ENCODE results near the gene RCN1.

The RCN1 gene

DNA sequence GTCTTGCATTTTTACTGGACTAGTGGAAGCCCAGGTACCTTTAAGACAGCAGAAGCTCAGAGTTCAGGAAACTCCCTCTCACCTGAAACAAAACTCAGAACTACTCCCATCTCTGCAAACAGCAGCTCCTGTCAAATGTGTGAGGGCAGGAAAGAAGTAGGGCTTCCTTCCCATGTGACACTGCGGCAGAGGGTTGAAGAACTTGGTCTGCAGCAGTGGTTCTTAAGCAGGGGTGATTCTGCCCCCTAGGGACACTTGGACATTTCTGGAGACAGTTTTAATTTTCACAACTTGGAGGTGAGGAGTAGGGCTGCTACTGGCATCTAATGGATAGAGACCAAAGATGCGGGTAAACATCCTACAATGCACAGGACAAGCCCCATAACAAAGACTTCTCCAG is 63.4 kb downstream of the RCN1 start:
- Histone ChIP-seq H3K36me3 (ENCODE audit: control insufficient read depth in 2 of 2, insufficient read depth in 1 of 2, low read length in 2 of 2) (no peaks in the 10 kb centered on the region), H3K4me1 (ENCODE audit: control insufficient read depth, insufficient read depth, low read length) (peaks cover 2% of the 10 kb centered on the region), H3K4me3 (ENCODE audit: low read depth, low read length) (no peak overlapping the region), H3K27ac (ENCODE audit: extremely low read depth, low read depth, low read length) (no peak overlapping the region), H3K9me3 (ENCODE audit: control insufficient read depth, insufficient read depth, low read depth, low read length) (no peaks in the 10 kb centered on the region)
- TF ChIP-seq IKZF3 (tag by site-specific recombination; IDR thresholded peaks at IDR 0.05), result no peak
- TF ChIP-seq ZFP3 (tag by site-specific recombination; IDR thresholded peaks at IDR 0.05; ENCODE audit: low read depth), result no peak
- TF ChIP-seq ZNF654 (tag by site-specific recombination; IDR thresholded peaks at IDR 0.05; ENCODE audit: low read depth), result 0 out of 2 replicates have a peak, but pooled peaks have one; percentile 14
- TF ChIP-seq, protein P1, sequence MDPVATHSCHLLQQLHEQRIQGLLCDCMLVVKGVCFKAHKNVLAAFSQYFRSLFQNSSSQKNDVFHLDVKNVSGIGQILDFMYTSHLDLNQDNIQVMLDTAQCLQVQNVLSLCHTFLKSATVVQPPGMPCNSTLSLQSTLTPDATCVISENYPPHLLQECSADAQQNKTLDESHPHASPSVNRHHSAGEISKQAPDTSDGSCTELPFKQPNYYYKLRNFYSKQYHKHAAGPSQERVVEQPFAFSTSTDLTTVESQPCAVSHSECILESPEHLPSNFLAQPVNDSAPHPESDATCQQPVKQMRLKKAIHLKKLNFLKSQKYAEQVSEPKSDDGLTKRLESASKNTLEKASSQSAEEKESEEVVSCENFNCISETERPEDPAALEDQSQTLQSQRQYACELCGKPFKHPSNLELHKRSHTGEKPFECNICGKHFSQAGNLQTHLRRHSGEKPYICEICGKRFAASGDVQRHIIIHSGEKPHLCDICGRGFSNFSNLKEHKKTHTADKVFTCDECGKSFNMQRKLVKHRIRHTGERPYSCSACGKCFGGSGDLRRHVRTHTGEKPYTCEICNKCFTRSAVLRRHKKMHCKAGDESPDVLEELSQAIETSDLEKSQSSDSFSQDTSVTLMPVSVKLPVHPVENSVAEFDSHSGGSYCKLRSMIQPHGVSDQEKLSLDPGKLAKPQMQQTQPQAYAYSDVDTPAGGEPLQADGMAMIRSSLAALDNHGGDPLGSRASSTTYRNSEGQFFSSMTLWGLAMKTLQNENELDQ (tag by site-specific recombination; IDR thresholded peaks at IDR 0.05; ENCODE audit: low read depth), result no peak
- TF ChIP-seq ZNF140 (tag by site-specific recombination; IDR thresholded peaks at IDR 0.05), result no peak
- TF ChIP-seq CTCF (tag by site-specific recombination; IDR thresholded peaks at IDR 0.05), result peak; percentile 48
- no peak for TF ChIP-seq ZSCAN16 (tag by site-specific recombination; IDR thresholded peaks at IDR 0.05)
- no peak for TF ChIP-seq BCL11B (tag by site-specific recombination; IDR thresholded peaks at IDR 0.05; ENCODE audit: low read depth)
- TF ChIP-seq, protein P2, sequence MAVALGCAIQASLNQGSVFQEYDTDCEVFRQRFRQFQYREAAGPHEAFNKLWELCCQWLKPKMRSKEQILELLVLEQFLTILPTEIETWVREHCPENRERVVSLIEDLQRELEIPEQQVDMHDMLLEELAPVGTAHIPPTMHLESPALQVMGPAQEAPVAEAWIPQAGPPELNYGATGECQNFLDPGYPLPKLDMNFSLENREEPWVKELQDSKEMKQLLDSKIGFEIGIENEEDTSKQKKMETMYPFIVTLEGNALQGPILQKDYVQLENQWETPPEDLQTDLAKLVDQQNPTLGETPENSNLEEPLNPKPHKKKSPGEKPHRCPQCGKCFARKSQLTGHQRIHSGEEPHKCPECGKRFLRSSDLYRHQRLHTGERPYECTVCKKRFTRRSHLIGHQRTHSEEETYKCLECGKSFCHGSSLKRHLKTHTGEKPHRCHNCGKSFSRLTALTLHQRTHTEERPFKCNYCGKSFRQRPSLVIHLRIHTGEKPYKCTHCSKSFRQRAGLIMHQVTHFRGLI (tag by site-specific recombination; IDR thresholded peaks at IDR 0.05), result no peak
- TF ChIP-seq, protein P3, sequence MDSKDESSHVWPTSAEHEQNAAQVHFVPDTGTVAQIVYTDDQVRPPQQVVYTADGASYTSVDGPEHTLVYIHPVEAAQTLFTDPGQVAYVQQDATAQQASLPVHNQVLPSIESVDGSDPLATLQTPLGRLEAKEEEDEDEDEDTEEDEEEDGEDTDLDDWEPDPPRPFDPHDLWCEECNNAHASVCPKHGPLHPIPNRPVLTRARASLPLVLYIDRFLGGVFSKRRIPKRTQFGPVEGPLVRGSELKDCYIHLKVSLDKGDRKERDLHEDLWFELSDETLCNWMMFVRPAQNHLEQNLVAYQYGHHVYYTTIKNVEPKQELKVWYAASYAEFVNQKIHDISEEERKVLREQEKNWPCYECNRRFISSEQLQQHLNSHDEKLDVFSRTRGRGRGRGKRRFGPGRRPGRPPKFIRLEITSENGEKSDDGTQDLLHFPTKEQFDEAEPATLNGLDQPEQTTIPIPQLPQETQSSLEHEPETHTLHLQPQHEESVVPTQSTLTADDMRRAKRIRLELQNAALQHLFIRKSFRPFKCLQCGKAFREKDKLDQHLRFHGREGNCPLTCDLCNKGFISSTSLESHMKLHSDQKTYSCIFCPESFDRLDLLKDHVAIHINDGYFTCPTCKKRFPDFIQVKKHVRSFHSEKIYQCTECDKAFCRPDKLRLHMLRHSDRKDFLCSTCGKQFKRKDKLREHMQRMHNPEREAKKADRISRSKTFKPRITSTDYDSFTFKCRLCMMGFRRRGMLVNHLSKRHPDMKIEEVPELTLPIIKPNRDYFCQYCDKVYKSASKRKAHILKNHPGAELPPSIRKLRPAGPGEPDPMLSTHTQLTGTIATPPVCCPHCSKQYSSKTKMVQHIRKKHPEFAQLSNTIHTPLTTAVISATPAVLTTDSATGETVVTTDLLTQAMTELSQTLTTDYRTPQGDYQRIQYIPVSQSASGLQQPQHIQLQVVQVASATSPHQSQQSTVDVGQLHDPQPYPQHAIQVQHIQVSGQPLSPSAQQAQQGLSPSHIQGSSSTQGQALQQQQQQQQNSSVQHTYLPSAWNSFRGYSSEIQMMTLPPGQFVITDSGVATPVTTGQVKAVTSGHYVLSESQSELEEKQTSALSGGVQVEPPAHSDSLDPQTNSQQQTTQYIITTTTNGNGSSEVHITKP (tag by site-specific recombination; IDR thresholded peaks at IDR 0.05), result no peak
- no peak for TF ChIP-seq ZNF707 (tag by site-specific recombination; IDR thresholded peaks at IDR 0.05)
- POLR2A ChIA-PET, result interaction anchor here (0.9 kb wide), 1 partner anchor 63 kb away, joined by 4 read pairs; the partner anchor contains the start of gene RCN1
- CTCF ChIA-PET, result interaction anchor here (0.6 to 5.6 kb wide), 10 partner anchors 8 to 759 kb away, joined by 3 to 48 read pairs (median 4); no protein-coding TSS in a partner anchor
